Dedifferentiated amniotic fluid mesenchymal stem cell (primary cell): ENCODE results near the gene ADORA1.

ENCODE experiments used
- DNase-seq: peaks from one replicate; pipeline ENCODE4 v3.0.0-alpha.2; 2016; ENCODE audit errors: extremely low spot score

Gene ADORA1

DNA sequence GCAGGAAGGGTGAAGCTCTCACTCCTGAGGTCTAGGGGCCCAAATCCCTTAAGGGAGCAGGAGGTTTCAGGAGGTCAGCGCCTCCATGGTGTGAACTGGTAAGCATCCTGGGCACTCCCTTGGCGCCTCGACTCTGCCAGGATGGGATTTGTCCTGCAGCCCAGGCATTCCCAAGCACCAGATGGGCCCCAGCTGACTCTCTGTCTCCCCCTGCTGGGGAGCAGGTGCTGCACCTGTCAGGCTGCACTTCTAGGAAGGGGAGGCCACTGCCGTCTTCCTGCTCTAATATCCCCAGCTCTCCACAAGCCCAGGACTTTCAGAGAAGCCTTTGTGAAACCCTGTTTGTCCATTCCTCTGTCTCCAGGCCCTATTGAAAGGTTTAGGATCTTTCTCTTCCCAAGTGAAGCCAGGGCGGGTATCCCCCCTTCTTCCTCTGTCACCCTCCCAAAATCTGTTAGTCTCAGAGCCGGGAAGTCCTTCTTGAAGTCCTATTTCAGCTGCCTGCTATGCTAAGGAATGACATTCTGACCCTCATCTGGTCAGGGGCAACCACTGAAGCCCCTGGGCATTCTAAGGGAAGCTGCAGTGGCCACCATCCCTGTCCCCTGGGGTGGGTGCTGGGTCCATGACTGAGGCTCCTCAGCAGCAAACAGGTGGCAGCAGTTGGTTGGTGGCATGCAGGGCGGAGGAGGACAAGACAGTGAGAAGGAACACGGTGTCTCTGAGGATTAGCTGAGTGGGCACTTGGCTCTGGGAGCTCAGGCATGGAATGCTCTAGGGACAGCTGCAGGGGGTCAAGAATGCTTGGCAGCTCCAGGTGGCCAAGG lies 44.9 kb downstream of the ADORA1 start:
- DNase-seq = no peak

DNA sequence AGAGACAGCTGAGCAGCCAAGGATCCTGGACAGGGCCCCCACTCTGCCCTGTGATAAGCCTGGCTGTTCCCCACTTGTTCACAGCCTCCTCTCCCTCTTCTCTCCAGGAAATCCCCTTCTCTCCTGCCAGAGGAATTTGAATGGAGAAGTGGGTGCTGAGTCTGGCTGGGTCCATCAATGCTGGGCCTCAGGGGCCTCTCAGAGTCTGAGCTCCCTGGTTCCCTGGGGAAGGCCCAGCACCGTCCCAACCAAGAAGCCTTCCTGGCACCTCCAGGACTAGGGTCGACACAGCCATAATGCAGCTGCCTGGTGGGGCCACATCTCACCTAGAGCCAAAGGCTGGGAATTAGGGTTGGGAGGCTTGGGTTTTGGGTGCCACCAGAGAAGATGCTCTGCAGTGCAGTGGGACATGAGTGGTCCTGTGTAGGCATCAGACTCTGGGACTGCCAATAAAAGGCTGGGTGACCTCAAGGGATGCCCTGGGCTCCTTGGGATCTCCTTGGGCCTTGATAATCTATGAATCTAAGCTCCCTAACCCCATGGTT lies 45.6 kb downstream of the ADORA1 start:
- no peak for DNase-seq

DNA sequence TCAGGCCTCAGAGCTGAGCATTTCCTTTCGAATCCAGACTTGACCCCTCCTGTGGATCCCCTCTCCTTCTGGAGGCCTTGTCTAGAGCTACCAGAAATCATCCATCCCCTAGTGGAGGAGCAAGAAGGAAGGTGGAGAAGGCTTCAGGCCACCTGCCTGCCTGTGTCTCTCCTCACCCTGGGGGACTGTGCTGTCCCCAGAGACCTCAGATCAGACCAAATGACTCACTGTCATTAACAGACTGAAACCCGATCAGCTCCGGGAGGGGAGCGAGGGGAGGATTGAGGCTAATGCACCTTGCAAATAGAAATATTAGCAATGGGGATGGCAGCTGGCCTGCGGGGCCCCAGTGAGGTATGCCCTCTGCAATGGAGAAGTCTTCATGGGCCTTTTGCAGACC lies 46.0 kb downstream of the ADORA1 start:
- DNase-seq = no peak

DNA sequence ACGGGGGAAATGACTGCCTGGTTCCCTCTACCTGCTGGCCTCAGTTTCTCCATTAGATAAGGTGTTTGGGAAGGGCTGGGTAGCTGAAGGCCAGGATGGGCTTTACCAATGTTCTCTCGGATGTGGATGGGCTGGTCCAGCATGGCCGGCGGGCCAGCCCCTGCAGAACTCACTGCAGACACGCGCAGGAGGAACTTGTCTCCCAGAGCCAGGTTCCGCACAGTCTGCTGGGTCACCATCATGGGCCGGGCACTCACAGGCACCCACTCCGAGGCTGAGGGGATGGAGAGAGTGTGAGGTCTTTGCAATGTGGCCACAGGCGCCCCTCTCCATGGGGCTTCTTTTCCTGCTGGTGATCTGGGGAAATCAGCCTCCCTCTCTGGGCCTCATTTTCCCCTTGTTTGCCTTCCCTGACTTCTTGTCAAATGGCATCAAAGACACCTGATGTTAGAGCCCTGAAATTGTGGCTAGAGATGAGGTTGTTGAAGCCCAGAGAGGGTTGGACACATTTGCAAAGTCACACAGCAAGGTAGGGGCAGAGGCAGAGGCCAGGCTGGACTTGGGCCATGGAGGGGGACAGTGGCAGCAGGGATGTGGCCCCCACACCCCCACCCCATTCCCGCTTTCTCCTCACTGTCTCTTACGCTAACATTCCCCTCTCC lies 46.9 kb downstream of the ADORA1 start:
- DNase-seq = no peak

DNA sequence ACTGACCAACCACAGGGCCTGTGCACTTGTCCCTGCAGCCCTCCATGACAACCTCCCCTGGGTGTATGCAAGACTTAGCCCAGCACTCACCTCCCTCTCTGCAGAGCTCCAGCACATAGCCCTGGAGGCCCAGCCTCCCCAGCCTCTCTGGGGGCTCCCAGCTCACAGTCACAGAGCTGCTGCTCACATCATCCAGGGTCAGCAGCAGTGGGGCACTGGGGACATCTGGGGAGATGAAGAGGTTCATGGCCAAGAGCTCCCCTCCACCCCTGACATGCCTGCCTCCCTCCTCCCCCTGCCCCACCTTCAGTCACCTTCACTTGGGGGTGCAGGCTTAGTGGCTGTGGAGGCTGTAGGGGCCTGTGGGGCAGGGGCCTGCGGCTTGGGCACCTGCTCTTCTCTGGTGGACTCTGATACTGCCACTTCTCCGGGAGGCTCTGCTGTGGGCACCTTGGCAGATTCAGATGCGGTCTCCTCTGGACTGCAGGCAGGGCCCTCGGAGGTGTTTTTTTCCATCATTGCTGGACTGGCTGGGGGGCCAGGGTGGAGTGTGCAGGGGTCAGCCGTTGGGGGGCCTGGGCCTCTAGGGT lies 47.8 kb downstream of the ADORA1 start, which contains the start of gene MYBPH:
Gene MYBPH (minus strand): TSS at position 590 of the 590 bp plus-strand sequence. CDS start 71 bp downstream, at position 519.
- no peak for DNase-seq

DNA sequence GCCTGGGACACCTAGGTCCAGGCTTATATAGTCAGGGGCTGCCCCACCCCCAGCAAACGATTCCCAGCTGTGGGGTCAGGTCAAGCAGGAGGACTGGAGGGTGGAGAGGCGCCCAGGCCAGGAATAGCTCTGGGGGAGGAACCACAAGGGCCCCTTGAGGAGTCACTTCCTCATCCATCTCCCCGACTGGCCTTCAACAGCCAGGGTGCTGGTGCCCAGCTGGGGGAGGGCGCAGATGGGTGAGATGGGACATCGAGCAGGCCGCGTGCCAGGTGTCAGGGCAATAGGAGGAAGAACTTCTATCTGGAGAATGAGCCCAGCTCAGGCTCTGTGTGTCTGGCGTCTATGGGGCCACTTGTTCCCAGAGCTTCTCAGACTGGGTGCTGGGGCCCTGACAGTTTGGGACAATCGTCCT lies 48.3 kb downstream of the ADORA1 start:
- no peak for DNase-seq

DNA sequence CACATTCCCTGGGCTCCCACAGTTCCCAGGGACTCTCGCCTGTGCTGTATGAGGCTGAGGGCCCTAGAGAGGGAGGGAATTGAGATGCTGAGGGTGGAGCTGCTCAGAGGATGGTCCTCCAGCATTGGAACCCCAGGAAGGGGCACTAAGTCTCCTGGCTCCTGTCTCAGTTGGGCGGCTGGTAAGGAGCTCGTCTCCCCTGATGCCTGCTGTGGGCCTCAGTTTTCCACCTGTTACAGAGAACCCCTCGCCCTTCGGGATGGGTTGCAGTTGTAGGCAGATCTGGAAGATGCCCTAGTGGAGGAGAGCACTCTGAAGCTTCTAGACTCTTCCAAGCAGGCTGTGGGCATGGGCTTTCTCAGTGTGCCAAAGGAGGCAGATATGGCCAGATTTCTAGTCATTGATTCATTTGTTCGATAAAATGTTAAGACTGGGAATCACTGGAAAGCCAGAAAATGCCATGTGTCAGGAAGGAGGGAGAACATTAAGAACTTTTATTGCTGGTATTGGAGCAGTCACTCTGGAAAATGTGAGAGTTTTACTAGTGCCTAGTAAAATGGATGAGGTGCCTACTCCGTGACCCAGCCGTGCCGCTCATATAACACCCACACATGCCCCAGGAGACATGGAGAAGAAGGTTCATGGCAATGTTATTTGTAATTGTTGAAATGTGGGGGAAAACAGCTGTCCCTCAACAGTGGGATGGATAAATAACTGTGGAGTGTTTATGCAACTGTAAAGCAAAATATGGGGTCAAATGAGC lies 48.9 kb downstream of the ADORA1 start:
- no peak for DNase-seq

DNA sequence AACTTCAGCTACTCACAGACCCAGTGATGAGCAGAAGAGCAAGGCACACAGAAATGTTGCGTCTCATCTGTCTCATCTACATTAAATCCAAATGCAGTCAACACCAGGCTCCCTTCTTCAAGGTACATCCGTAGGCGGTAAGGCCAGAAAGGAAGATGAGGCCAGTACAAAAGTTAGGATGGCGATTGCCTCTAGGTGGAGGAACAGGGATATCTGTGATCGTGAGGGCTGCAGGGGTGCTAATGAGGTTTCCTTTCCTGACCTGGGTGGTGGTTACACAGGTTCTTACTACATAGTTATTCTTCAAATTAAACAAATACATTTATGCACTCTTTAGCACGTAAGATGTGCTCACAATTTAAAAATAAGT lies 49.5 kb downstream of the ADORA1 start:
- DNase-seq = no peak

DNA sequence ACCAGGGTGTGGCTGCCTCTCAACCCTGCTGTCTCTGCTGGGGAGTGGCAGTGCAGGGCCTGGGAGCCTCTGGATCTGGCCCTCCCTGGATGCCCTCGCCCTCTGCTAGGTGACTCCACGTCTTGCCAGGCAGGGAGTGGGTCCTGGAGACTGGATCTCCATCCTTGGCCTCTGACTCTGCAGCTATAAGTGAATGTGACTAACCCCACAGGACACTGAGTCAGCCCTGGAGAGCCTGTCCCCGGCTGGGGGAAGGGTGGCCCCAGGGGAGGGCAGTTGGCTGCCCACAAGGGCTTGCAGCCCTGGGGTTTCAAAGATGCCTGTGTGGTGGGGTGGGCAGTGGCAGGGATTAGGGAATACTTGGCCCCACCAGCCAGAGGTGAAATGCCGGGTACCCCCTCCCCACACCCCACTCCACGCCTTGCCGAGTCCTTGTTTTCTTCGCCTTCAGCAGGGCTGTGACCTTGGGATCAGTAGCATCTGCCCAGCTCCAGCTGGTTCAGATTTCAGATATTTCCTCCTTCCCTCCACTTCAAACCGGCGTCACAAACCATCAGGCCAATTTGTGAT lies 50.0 kb downstream of the ADORA1 start:
- peak; percentile 18 for DNase-seq

DNA sequence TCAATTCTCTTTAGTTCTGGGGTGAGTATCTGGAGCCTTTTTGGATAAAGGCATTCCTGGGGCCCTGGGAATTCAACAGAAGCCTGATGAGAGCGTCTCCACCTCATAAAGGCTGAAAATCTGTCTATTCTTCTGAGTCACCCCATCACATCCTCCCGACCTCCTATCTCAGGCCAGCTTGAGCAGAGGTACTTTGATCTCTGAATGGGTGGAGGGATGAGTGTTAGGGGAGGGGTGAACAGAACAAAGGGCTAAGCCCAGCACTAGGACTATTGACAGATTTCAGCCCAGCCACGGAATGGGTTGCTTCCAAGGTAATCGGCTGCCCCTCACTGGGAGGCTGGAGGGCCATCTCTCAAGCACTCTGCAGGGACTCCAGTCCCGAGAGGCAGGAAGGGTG lies 50.6 kb downstream of the ADORA1 start:
- no peak for DNase-seq

DNA sequence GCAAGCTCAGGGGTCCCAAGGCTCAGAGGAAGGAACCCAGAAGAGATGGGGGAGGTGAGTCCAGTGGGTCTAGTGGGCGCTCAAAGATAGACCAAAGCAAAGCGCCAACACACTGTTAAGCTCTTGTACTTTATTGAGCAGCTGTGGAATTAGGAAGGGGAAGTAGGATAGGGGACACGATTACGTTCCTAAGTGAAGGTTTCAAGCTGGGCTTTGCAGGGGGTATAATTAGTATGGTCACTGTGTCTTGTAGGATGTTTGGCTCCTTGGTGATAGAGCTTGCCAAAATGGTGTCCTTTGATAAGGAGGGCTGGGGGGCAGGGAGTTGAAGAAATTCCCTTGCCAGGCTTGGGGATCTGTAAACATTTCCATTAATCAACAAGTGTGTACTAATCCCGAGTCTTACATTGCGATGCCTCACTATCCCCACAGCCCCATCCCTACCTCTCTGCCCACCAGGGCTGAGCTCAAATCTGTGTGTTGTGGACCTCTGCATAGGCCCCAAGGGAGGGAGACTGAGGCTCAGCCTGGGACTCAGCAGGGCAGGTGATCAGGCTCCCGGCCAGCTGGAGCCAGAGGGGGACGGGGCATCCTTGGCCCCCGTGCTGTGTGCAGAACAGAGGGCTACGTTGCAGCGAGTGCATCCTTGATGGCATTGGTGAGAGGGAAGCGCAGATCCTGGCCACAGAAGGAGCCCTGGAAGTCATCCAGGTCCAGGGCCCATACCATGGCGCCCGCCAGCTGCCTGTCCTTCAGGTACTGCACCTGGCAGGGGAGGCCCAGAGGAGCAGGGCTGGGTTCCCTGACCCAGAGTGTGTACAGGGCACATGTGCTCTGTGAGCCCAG lies 51.5 kb downstream of the ADORA1 start:
- DNase-seq = no peak

DNA sequence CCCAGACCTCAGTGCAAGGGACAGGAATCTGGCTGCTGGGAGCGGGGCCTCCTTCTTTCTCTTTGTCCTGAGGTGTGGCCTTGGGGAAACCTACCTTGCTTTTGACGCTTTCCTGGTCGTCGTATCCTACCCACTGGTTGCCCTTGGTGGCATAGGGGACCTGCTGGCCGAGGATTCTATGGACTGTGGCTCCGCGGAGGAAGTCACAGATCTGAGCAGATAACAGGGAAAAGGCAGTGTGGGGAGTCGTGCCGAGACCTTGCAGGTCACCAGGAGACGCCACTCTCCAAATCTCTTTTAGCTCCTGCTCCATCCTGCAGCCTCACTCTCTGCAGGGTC lies 52.1 kb downstream of the ADORA1 start:
- no peak for DNase-seq

DNA sequence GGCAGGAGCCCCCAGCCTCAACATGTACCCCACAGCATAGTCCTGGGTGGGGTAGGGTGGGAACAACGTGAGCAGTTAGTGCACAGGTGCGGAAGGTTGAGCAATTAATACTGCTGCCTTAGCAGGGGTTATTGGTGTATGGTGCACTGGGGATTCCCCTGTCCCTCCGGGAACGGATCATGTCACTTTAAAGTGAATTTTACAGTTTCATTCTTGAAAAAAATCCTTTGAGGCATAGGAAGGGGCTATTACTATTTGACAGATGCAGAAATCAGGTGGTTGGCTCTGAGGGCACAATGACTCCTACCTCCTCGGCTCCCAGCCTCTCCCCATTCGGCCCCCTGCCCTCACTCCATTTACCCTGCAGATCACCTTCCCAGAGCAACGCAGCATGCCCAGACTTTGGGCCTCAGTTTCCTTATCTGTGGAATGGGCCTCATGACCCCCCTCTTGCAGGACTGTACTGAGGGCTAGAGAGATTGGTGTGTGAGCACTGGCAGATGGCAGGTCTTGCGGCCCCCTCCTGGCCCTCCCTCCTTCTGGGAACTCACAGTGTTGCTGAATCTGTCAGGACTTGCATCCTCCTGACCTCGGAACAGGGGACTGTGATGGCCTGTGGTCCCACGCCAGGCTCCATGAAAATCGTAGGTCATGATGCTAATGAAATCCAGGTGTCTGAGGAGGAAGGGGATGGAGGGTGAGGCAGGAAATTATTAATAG lies 53.2 kb downstream of the ADORA1 start:
- no peak for DNase-seq

DNA sequence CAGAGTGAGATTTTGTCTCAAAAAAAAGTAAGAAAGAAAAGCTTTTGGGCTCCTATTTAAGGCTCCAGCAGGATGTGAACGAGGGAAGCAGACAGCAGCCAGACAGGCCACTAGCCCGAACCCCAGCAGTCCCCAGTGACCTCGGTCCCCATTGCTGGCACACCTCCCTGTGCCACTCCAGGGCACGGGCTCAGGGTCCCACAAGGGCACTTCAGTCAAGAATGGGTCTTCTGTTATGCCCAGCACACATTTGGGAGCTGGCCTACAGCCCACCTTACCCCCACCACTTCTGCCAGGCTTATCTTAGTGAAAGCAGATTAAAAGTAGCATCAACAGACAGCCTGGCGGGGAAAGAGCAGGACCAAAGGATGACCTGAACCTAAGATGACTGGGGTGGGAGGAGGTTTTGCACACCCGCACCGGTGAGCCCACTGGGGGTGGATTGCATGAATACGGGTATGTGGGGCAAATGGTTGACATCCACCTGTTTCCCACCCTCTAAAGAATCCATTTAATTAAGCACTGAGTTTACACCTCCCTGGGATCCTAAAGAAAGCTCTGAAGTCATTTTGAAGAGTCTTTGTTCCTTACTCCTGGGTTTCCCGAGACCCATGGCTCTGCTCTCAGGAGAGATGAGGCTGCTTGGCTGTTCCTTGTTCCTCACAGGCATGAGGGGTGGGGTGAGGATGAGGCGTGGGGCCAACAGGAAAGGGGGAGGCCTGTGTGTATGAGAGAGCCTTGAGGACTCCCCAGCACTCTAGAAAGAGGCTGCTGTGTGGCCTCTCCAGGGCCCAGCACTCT lies 54.3 kb downstream of the ADORA1 start:
- DNase-seq = no peak

DNA sequence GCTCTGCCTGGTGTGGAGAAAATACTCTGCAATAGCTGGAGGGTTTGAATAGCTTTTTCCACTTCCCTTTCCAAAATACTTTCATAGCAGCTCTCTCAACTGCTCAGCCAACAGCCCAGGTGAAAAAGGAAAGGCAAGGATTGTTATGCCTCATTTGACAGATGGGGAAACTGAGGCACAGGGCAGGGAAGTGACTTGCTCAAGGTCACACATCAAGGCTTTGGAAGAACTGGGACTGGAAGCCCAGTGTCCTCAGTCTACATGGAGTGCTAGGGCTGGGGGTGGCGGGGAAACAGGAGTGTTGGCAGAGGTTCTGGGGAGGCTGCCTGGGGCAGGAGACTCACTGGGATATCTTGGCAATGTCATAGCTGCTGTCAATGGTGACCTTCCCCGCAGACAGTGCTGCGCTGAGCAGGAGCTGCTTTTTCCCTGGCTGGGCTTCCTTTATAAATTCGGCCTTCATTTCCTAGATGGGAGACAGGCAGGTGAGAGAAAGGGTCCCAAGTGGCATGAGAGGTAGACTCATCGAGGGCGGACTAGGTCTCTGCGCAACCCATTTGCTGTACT lies 54.9 kb downstream of the ADORA1 start:
- no peak for DNase-seq

DNA sequence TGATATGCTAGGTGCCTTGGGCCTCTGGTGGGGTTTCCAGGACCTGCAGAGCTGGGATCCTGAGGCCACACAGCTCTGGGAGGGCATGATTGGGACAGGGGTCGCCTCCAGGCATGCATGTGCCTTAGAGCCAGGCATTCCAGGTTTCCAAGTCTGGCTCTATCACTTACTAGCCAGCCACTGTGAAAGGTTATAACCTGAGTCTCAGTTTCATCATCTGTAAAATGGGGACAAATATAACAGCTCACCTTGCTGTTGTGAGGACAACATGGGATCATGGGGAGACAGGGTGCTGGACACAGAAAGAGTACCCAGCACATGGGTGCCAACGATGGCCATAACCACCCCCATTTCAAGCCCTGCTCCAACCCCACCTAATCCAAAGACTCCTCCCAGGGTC lies 56.3 kb downstream of the ADORA1 start:
- no peak for DNase-seq

DNA sequence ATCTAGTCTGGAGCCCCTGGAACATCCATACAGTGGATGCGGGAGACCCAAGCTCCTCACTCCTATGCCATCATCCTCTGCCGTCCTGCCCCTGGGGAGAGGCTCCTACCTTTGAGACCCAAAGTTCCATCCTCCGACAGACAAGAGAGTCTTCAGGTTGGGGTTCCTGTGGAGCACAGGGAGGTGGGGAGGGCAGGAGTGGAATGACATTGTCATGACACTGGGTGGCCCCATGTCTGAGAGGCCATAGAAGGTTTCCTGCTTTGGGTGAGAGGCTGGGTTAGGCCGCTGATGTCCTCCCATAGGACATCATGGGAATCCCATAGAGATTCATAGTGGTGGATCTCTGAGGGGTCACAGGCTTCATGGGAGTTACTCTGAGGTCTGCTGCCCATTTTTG lies 56.9 kb downstream of the ADORA1 start:
- no peak for DNase-seq

DNA sequence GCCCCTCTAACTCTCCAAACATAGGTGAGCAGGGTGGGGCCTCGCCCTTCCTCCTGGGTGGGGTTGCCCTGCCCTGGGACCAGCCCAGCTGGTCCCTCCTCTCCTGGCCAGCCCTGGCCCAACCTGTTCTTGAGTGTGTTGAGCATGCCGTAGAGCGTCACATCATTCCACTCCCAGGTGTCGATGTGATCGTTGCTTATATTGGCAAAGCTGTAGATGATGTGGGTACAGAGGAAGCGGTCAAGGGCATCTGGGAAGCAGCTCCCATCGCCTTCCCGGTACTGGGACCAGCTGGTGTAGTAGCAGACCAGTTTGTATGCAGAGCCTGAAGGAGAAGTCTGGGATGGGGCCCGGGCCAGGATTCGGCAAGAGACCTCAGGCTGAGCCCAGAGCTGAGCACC lies 57.5 kb downstream of the ADORA1 start:
- DNase-seq = no peak

DNA sequence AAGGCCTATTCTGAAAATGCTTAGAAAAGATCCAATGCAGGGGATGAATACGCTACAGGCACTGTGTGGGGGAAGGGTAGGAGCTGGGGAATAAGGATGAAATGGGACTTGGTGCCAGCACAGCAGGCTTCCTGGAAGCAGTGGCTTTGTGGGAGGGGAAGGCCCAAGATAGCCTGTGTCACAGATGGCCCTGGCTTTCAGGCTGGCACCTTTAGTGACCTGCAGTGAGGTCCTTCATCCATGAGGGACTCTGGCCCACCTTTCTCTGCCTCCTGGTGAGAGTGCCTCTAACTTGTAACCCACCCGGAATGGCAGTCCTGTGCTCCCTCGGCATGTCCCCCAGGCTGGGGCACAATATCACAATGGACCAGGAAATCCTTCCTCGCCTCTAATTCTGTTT lies 58.1 kb downstream of the ADORA1 start:
- DNase-seq = no peak
